ENCODE results near the gene KRT23. TPM values are rescaled to one million over a fixed set of nuclear protein-coding genes. Genes with fewer than 3 reads are reported as not detected.

KRT23 gene
- total RNA-seq, 1 experiment from 2014 or later: not detected

DNA sequence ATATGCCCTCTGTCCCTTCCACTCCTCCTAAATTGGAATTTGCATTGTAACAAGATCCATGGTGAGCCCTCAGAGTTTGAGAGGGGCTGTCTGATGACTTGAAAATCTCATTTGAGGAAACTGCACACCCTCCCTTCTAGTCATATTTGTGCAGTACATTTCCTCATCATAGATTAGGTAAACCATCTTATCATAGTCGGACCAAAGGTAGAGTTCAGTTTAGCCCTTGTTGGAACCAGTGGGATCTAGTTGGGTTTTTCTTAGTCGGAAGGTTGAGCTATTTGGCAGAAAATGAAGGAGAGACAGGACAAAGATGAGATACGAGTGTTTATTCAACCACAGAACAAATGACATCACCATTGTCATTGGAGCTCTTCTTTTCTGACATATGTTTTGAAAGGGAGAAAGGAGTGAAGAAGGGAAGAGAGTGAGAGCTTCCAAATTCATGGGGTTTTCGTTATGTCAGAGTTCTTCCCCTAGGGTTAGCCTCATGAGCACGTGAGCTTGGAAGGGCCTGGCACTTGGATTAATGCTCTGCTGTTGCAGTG, 36.6 kb downstream of the KRT23 start:
- Histone ChIP-seq H3K4me3 (no peak overlapping the region), H2AFZ (no peak overlapping the region), H3K9me2 (ENCODE audit: insufficient read depth) (no peaks in the 10 kb centered on the region), H4K20me1 (ENCODE audit: insufficient read depth) (no peaks in the 10 kb centered on the region), H3K4me2 (no peak overlapping the region), H3K79me2 (ENCODE audit: low read depth) (no peaks in the 10 kb centered on the region), H3K27me3 (ENCODE audit: insufficient read depth, low read depth) (no peaks in the 10 kb centered on the region), H3K4me1 (replicated peaks; ENCODE audit: insufficient read depth) (peaks cover 47% of the 10 kb centered on the region), H3K27ac (peak overlapping the region; percentile 98), H3F3A (ENCODE audit: insufficient read depth, low read depth) (peaks cover 34% of the 10 kb centered on the region), H3K36me3 (ENCODE audit: low read depth) (no peaks in the 10 kb centered on the region), H3K9me3 (ENCODE audit: insufficient read depth, low read depth) (no peaks in the 10 kb centered on the region)
- no peak for DNase-seq
- no peak for TF ChIP-seq EZH2 (IDR thresholded peaks at IDR 0.05; ENCODE audit: low read depth)
- TF ChIP-seq, protein P1, sequence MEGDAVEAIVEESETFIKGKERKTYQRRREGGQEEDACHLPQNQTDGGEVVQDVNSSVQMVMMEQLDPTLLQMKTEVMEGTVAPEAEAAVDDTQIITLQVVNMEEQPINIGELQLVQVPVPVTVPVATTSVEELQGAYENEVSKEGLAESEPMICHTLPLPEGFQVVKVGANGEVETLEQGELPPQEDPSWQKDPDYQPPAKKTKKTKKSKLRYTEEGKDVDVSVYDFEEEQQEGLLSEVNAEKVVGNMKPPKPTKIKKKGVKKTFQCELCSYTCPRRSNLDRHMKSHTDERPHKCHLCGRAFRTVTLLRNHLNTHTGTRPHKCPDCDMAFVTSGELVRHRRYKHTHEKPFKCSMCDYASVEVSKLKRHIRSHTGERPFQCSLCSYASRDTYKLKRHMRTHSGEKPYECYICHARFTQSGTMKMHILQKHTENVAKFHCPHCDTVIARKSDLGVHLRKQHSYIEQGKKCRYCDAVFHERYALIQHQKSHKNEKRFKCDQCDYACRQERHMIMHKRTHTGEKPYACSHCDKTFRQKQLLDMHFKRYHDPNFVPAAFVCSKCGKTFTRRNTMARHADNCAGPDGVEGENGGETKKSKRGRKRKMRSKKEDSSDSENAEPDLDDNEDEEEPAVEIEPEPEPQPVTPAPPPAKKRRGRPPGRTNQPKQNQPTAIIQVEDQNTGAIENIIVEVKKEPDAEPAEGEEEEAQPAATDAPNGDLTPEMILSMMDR (conservative IDR thresholded peaks at IDR 0.05): no peak
- POLR2A ChIA-PET (ENCODE audit: unreplicated experiment): interaction anchor here (0.6 to 0.7 kb wide), 2 partner anchors 258 to 479 kb away, joined by 6 to 17 read pairs; no protein-coding TSS in a partner anchor
- no TSS peak for BruUV-seq (replicated peaks)
- CTCF ChIA-PET: no interaction called here
- intact Hi-C loops (cut with micrococcal nuclease; ENCODE audit: unreplicated experiment): no loop called here

DNA sequence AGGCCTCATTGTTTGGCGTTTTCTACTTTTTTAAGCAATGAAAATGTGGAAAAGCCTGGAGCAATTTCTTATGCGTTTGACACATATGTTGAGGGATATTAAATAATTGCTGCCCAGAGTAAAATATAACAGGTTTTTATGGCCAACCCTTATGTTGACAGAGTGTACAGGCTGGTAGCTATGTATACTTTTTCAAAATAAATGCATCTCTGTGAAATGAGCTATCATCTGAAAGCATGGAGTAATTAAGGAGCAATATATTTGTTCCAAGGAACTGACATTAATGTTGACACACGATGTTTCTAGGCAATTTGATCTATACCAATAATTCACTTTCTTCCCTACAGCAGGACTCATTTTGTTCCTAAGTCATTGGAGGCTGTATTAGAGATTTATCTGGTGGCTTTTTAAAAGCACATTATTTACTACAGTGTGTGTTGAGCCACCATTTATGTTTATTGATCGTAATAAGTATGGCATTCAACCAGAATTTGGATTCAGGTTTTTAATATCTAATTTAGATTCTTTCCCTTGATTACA, 40.5 kb downstream of the KRT23 start:
- TF ChIP-seq EZH2 (IDR thresholded peaks at IDR 0.05; ENCODE audit: low read depth): no peak
- TF ChIP-seq, protein P1 (conservative IDR thresholded peaks at IDR 0.05): no peak
- Histone ChIP-seq H3K79me2 (ENCODE audit: low read depth) (no peaks in the 10 kb centered on the region), H3K36me3 (ENCODE audit: low read depth) (no peaks in the 10 kb centered on the region), H3K27me3 (ENCODE audit: insufficient read depth, low read depth) (no peaks in the 10 kb centered on the region), H4K20me1 (ENCODE audit: insufficient read depth) (no peaks in the 10 kb centered on the region), H3K9me2 (ENCODE audit: insufficient read depth) (no peaks in the 10 kb centered on the region), H2AFZ (no peak overlapping the region), H3F3A (ENCODE audit: insufficient read depth, low read depth) (peaks cover 12% of the 10 kb centered on the region; the same call in 1 of the 2 replicates), H3K4me2 (no peak overlapping the region), H3K27ac (no peak overlapping the region), H3K4me3 (no peak overlapping the region), H3K4me1 (replicated peaks; ENCODE audit: insufficient read depth) (peaks cover 19% of the 10 kb centered on the region), H3K9me3 (ENCODE audit: insufficient read depth, low read depth) (no peaks in the 10 kb centered on the region)
- DNase-seq: no peak
- BruUV-seq (replicated peaks): no TSS peak
- POLR2A ChIA-PET (ENCODE audit: unreplicated experiment): no interaction called here
- CTCF ChIA-PET: no interaction called here
- intact Hi-C loops (cut with micrococcal nuclease; ENCODE audit: unreplicated experiment): no loop called here

DNA sequence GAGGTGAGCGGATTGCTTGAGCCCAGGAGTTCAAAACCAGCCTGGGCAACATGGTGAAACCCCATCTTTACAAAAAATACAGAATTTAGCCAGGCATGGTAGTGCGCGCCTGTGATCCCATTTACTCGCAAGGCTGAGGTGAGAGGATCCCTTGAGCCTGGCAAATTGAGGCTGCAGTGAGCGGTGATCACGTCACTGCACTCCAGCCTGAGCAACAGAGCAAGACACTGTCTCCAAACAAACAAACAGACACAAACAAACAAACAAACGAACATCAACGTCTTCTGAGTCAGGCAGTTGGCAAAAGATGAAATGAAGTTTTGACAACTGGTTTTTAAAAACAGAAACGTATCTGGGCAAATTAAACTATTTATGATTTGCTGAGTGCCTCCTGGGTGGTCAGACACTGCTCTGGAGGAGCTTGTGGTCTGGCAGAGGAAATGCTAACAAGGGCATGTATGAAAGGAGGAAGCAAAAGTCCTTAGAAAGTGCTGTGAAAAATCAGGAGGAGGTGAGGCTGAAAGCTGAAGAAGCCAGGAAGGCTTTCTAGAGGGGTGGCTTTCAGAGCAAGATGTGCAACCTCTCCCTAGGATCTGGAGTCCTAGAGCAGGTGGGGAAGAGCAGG, 42.2 kb downstream of the KRT23 start:
- CTCF ChIA-PET: no interaction called here

More for the DNA sequence above, 42.2 kb downstream of the KRT23 start:
- no peak overlapping the region for H3K27ac ChIP-seq
- BruUV-seq (replicated peaks): no TSS peak
- POLR2A ChIA-PET (ENCODE audit: unreplicated experiment): no interaction called here
- no peak overlapping the region for H3K4me3 ChIP-seq
- H4K20me1 ChIP-seq (ENCODE audit: insufficient read depth): no peaks in the 10 kb centered on the region
- H3K4me1 ChIP-seq (replicated peaks; ENCODE audit: insufficient read depth): 0 out of 2 replicates have a peak, but pooled peaks cover 4% of the 10 kb centered on the region
- no peaks in the 10 kb centered on the region for H3K27me3 ChIP-seq (ENCODE audit: insufficient read depth, low read depth)
- H3F3A ChIP-seq (ENCODE audit: insufficient read depth, low read depth): no peaks in the 10 kb centered on the region
- H3K9me3 ChIP-seq (ENCODE audit: insufficient read depth, low read depth): no peaks in the 10 kb centered on the region
- no peaks in the 10 kb centered on the region for H3K79me2 ChIP-seq (ENCODE audit: low read depth)
- no peak overlapping the region for H3K4me2 ChIP-seq
- no peak for TF ChIP-seq EZH2 (IDR thresholded peaks at IDR 0.05; ENCODE audit: low read depth)
- TF ChIP-seq, protein P1 (conservative IDR thresholded peaks at IDR 0.05): no peak
- H3K9me2 ChIP-seq (ENCODE audit: insufficient read depth): no peaks in the 10 kb centered on the region
- H3K36me3 ChIP-seq (ENCODE audit: low read depth): no peaks in the 10 kb centered on the region
- intact Hi-C loops (cut with micrococcal nuclease; ENCODE audit: unreplicated experiment): no loop called here
- no peak overlapping the region for H2AFZ ChIP-seq
- DNase-seq: no peak
